Measurements from ENCODE around the gene ERBB2.
"Not testable (repeated sequence)": the region's sequence is repeated elsewhere in the genome, so short reads cannot be mapped to it uniquely, and the experiment has no call there.

The ERBB2 gene

GRCh38 chr17:39747745-39748144, 47.9 kb downstream of the ERBB2 start:
- TF ChIP-seq CTCF (IDR thresholded peaks at IDR 0.05; ENCODE audit: low read depth, low read length) = no peak
- no peak for DNase-seq (ENCODE audit: extremely low read depth, low read depth)

- not testable (repeated sequence) for DNase-seq (ENCODE audit: extremely low read depth, low read depth)
Measured at GRCh38 chr17:39748444-39749034, 48.7 kb downstream of the ERBB2 start.

GRCh38 chr17:39750131-39751015, 50.5 kb downstream of the ERBB2 start:
- no peak for DNase-seq (ENCODE audit: extremely low read depth, low read depth)

GRCh38 chr17:39751016-39751543, 51.2 kb downstream of the ERBB2 start:
- no peak for TF ChIP-seq CTCF (IDR thresholded peaks at IDR 0.05; ENCODE audit: low read depth, low read length)
- DNase-seq (ENCODE audit: extremely low read depth, low read depth) = no peak

More at GRCh38 chr17:39750131-39751015, 50.5 kb downstream of the ERBB2 start:
- no peak for TF ChIP-seq CTCF (IDR thresholded peaks at IDR 0.05; ENCODE audit: low read depth, low read length)

GRCh38 chr17:39751637-39752036, 51.8 kb downstream of the ERBB2 start:
- DNase-seq (ENCODE audit: extremely low read depth, low read depth) = no peak
- TF ChIP-seq CTCF (IDR thresholded peaks at IDR 0.05; ENCODE audit: low read depth, low read length) = no peak

GRCh38 chr17:39752241-39752881, 52.5 kb downstream of the ERBB2 start:
- TF ChIP-seq CTCF (IDR thresholded peaks at IDR 0.05; ENCODE audit: low read depth, low read length) = no peak
- no peak for DNase-seq (ENCODE audit: extremely low read depth, low read depth)

- TF ChIP-seq CTCF (IDR thresholded peaks at IDR 0.05; ENCODE audit: low read depth, low read length) = no peak
- DNase-seq (ENCODE audit: extremely low read depth, low read depth) = no peak
Measured at GRCh38 chr17:39753514-39754160, 53.8 kb downstream of the ERBB2 start.

All from AG09319 (cell line).